Neural progenitor cell (in vitro differentiated cells): ENCODE data around the gene PKP2. TPM values are rescaled to one million over a fixed set of nuclear protein-coding genes. Genes with fewer than 3 reads are reported as not detected.
A peak's percentile ranks its signal among the peaks of the same experiment; 100 is the strongest.

Experiments
- DNase-seq: peaks from one replicate; pipeline ENCODE4 v3.0.0-alpha.2; 2016; ENCODE audit warnings: low spot score
- H2AFZ ChIP-seq: fragments of 200-600 bp; sonication (generic); replicated peaks from 2 replicates; pipeline ENCODE4 v1.6.1; 2016; ENCODE audit warnings: antibody characterized with exemption
- H3F3A ChIP-seq: fragments of 200-600 bp; sonication (generic); 2 replicates; pipeline ENCODE4 v1.6.1; 2016; ENCODE audit warnings: antibody characterized with exemption, low read depth
- H3K27ac ChIP-seq: fragments of 200-600 bp; sonication (generic); 2 replicates; pipeline ENCODE4 v1.5.1; 2016; ENCODE audit warnings: mild to moderate bottlenecking
- H3K27me3 ChIP-seq: fragments of 200-600 bp; sonication (generic); 2 replicates; pipeline ENCODE4 v1.6.1; 2016; ENCODE audit warnings: mild to moderate bottlenecking, moderate library complexity
- H3K36me3 ChIP-seq: fragments of 200-600 bp; sonication (generic); 2 replicates; pipeline ENCODE4 v1.5.1; 2016
- H3K4me1 ChIP-seq: fragments of 200-600 bp; sonication (generic); 2 replicates; pipeline ENCODE4 v1.6.1; 2016; ENCODE audit warnings: mixed run types
- H3K4me2 ChIP-seq: fragments of 200-600 bp; sonication (generic); 2 replicates; pipeline ENCODE4 v1.6.1; 2016
- H3K4me3 ChIP-seq: fragments of 200-600 bp; sonication (generic); 2 replicates; pipeline ENCODE4 v1.5.1; 2016
- H3K79me2 ChIP-seq: fragments of 200-600 bp; sonication (generic); 2 replicates; pipeline ENCODE4 v1.6.1; 2016; ENCODE audit warnings: low read depth
- H3K9ac ChIP-seq: fragments of 200-600 bp; sonication (generic); 2 replicates; pipeline ENCODE4 v1.6.1; 2016
- H3K9me3 ChIP-seq: fragments of 200-600 bp; sonication (generic); 2 replicates; pipeline ENCODE4 v1.5.1; 2016; ENCODE audit warnings: low read depth
- H4K20me1 ChIP-seq: fragments of 200-600 bp; sonication (generic); 2 replicates; pipeline ENCODE4 v1.6.1; 2016; ENCODE audit warnings: low read depth
- H3K27ac Mint-ChIP-seq: 3 replicates; pipeline ENCODE4 v1.8.0; 2021; ENCODE audit warnings: mixed read lengths
- H3K27me3 Mint-ChIP-seq: 2 replicates; pipeline ENCODE4 v1.8.0; 2022; ENCODE audit warnings: low read depth, mild to moderate bottlenecking, inconsistent platforms, moderate library complexity, mixed read lengths; ENCODE audit not compliant: insufficient read depth
- H3K36me3 Mint-ChIP-seq: 3 replicates; pipeline ENCODE4 v1.8.0; 2021; ENCODE audit warnings: mixed read lengths
- H3K4me1 Mint-ChIP-seq: 3 replicates; pipeline ENCODE4 v1.8.0; 2021; ENCODE audit warnings: mixed read lengths
- H3K4me3 Mint-ChIP-seq: 3 replicates; pipeline ENCODE4 v1.8.0; 2021; ENCODE audit warnings: mild to moderate bottlenecking, moderate library complexity, mixed read lengths
- H3K9me3 Mint-ChIP-seq: 3 replicates; pipeline ENCODE4 v1.8.0; 2020; ENCODE audit warnings: mixed read lengths
- EZH2 ChIP-seq: fragments of 200-600 bp; sonication (generic); IDR thresholded peaks from 2 replicates; pipeline ENCODE4 v1.6.1; 2017; ENCODE audit warnings: antibody characterized with exemption, mild to moderate bottlenecking, moderate library complexity
- EZH2phosphoT487 ChIP-seq: fragments of 200-600 bp; sonication (generic); IDR thresholded peaks from 2 replicates; pipeline ENCODE4 v1.6.1; 2017; ENCODE audit warnings: antibody characterized with exemption
- total RNA-seq: library from RNA; depleted of rRNA; stranded (reverse); fragments of >200 nt; gene quantifications from 2 replicates; pipeline ENCODE4 v1.2.3, GENCODE V29; 2015; ENCODE audit warnings: low replicate concordance
- TF ChIP-seq, protein P1 (sequence below): fragments of 200-600 bp; sonication (generic); IDR thresholded peaks from 2 replicates; pipeline ENCODE4 v1.5.1; 2017; ENCODE audit warnings: antibody characterized with exemption, mild to moderate bottlenecking

PKP2 gene
- total RNA-seq: 10.6 and 11.1 TPM in 2 replicates

DNA sequence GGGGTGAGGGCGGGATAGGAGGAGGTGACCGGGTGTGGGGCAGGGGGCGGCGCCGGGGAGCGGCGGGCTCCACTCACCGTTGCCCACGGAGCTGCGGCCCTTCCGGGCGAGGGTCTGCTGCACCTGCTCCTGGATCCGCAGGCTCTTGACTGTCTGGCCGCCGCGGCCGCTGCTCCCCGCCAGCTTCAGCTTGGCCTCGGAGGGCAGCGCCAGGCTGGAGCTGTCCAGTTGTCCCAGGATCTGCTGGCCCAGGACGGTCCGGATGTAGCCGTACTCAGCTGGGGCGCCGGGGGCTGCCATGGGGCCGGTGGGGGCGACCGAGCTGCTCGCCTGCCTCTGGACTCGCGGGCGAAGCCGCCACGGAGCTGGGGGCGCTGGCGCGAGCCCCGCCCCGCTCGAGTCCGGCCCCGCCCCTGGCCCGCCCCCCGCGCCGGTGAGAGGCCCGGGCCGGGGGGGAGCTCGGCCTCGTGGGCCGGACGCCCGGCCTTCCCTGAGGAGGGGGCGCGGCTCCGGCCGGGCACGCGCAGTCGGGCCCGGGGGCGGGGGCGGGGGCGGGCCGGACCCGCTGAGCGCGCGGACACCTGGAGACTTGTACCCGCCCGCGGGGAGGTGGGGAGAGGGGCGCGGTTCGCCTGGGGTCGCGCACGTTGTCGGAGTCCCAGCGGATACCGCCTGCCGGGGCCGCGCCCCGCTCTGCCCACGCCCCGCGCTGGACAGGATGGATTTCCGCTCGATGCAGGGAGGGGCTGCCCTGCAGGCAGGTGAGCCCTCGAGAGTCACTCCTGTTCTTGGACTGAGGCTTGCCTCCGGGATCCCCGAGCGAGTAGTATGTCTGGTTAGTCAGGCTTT lies at the start of gene PKP2:
PKP2 (minus strand) TSS at position 346 of the 849 bp plus-strand sequence; CDS start at position 300, 46 bp downstream.
- Histone ChIP-seq H3K79me2 (peaks cover 3% of the 10 kb centered on the region), H3K27me3 (peaks cover 24% of the 10 kb centered on the region), H3K4me3 (peak within 1 kb of the TSS; percentile 91), H3K36me3 (no peaks in the 10 kb centered on the region), H3F3A (no peaks in the 10 kb centered on the region), H3K4me1 (peaks cover 24% of the 10 kb centered on the region), H3K27ac (no peak within 1 kb of the TSS), H3K9me3 (no peaks in the 10 kb centered on the region), H3K9ac (no peak within 1 kb of the TSS), H2AFZ (peak within 1 kb of the TSS; percentile 95), H4K20me1 (no peaks in the 10 kb centered on the region), H3K4me2 (peak within 1 kb of the TSS; percentile 94)
- peaks cover 11% of the 10 kb centered on the region for H3K27me3 Mint-ChIP-seq
- peaks cover 30% of the 10 kb centered on the region for H3K4me1 Mint-ChIP-seq
- no peaks in the 10 kb centered on the region for H3K9me3 Mint-ChIP-seq
- peak within 1 kb of the TSS; percentile 87 for H3K4me3 Mint-ChIP-seq
- no peak within 1 kb of the TSS for H3K27ac Mint-ChIP-seq
- H3K36me3 Mint-ChIP-seq: no peaks in the 10 kb centered on the region
- TF ChIP-seq, protein P1, sequence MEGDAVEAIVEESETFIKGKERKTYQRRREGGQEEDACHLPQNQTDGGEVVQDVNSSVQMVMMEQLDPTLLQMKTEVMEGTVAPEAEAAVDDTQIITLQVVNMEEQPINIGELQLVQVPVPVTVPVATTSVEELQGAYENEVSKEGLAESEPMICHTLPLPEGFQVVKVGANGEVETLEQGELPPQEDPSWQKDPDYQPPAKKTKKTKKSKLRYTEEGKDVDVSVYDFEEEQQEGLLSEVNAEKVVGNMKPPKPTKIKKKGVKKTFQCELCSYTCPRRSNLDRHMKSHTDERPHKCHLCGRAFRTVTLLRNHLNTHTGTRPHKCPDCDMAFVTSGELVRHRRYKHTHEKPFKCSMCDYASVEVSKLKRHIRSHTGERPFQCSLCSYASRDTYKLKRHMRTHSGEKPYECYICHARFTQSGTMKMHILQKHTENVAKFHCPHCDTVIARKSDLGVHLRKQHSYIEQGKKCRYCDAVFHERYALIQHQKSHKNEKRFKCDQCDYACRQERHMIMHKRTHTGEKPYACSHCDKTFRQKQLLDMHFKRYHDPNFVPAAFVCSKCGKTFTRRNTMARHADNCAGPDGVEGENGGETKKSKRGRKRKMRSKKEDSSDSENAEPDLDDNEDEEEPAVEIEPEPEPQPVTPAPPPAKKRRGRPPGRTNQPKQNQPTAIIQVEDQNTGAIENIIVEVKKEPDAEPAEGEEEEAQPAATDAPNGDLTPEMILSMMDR: no peak
- no peak for TF ChIP-seq EZH2
- no peak for TF ChIP-seq EZH2phosphoT487
- peak; percentile 90 for DNase-seq

- H3K9me3 ChIP-seq: no peaks in the 10 kb centered on the region
- H3K4me1 Mint-ChIP-seq: peaks cover 4% of the 10 kb centered on the region
These were observed 47.6 kb upstream of the PKP2 start for GRCh38 chr12:32944195-32944594.

GRCh38 chr12:32939801-32940200 lies 43.2 kb upstream of the PKP2 start:
- H4K20me1 ChIP-seq: no peaks in the 10 kb centered on the region
- H3K27ac ChIP-seq: no peak overlapping the region
- no peaks in the 10 kb centered on the region for H3K36me3 Mint-ChIP-seq
- H3F3A ChIP-seq: no peaks in the 10 kb centered on the region
- no peak for DNase-seq
- H3K79me2 ChIP-seq: no peaks in the 10 kb centered on the region
- H3K9me3 Mint-ChIP-seq: no peaks in the 10 kb centered on the region
- TF ChIP-seq, protein P1: no peak
- TF ChIP-seq EZH2phosphoT487: no peak
- no peak for TF ChIP-seq EZH2
- H3K36me3 ChIP-seq: no peaks in the 10 kb centered on the region
- no peaks in the 10 kb centered on the region for H3K9me3 ChIP-seq
- no peaks in the 10 kb centered on the region for H3K4me1 Mint-ChIP-seq
- H3K9ac ChIP-seq: no peak overlapping the region
- no peak overlapping the region for H3K4me3 ChIP-seq
- no peak overlapping the region for H2AFZ ChIP-seq
- H3K4me2 ChIP-seq: no peak overlapping the region
- H3K4me1 ChIP-seq: no peaks in the 10 kb centered on the region
- no peak overlapping the region for H3K27ac Mint-ChIP-seq
- peaks cover 7% of the 10 kb centered on the region for H3K27me3 Mint-ChIP-seq
- no peak overlapping the region for H3K4me3 Mint-ChIP-seq
- H3K27me3 ChIP-seq: no peaks in the 10 kb centered on the region

More at GRCh38 chr12:32944195-32944594, 47.6 kb upstream of the PKP2 start:
- Histone ChIP-seq H3K9ac (no peak overlapping the region), H3F3A (no peaks in the 10 kb centered on the region), H4K20me1 (no peaks in the 10 kb centered on the region), H3K27ac (no peak overlapping the region), H3K4me2 (no peak overlapping the region), H3K4me3 (no peak overlapping the region), H3K79me2 (no peaks in the 10 kb centered on the region), H3K4me1 (no peaks in the 10 kb centered on the region), H2AFZ (no peak overlapping the region), H3K36me3 (no peaks in the 10 kb centered on the region), H3K27me3 (no peaks in the 10 kb centered on the region)
- DNase-seq: no peak
- no peak overlapping the region for H3K4me3 Mint-ChIP-seq
- no peaks in the 10 kb centered on the region for H3K36me3 Mint-ChIP-seq
- peaks cover 4% of the 10 kb centered on the region for H3K27me3 Mint-ChIP-seq
- no peak for TF ChIP-seq EZH2phosphoT487
- no peaks in the 10 kb centered on the region for H3K9me3 Mint-ChIP-seq
- no peak overlapping the region for H3K27ac Mint-ChIP-seq

GRCh38 chr12:32926963-32927362 lies 30.4 kb upstream of the PKP2 start:
- H3K4me1 Mint-ChIP-seq: no peaks in the 10 kb centered on the region
- H3K27me3 Mint-ChIP-seq: peaks cover 6% of the 10 kb centered on the region
- H3K27ac Mint-ChIP-seq: no peak overlapping the region
- no peaks in the 10 kb centered on the region for H3K9me3 Mint-ChIP-seq
- H3K27ac ChIP-seq: no peak overlapping the region
- no peaks in the 10 kb centered on the region for H3K36me3 ChIP-seq
- no peak overlapping the region for H2AFZ ChIP-seq
- no peaks in the 10 kb centered on the region for H3F3A ChIP-seq
- TF ChIP-seq, protein P1: no peak
- TF ChIP-seq EZH2phosphoT487 (no peak), EZH2 (no peak)
- no peaks in the 10 kb centered on the region for H3K36me3 Mint-ChIP-seq
- H3K4me2 ChIP-seq: no peak overlapping the region
- no peaks in the 10 kb centered on the region for H3K79me2 ChIP-seq
- H3K4me3 Mint-ChIP-seq: no peak overlapping the region
- DNase-seq: no peak
- H4K20me1 ChIP-seq: no peaks in the 10 kb centered on the region
- H3K27me3 ChIP-seq: no peaks in the 10 kb centered on the region
- H3K4me3 ChIP-seq: no peak overlapping the region
- no peaks in the 10 kb centered on the region for H3K4me1 ChIP-seq
- H3K9ac ChIP-seq: no peak overlapping the region
- no peaks in the 10 kb centered on the region for H3K9me3 ChIP-seq
